ENCODE data around the gene RANGAP1.

The RANGAP1 gene, protein sequence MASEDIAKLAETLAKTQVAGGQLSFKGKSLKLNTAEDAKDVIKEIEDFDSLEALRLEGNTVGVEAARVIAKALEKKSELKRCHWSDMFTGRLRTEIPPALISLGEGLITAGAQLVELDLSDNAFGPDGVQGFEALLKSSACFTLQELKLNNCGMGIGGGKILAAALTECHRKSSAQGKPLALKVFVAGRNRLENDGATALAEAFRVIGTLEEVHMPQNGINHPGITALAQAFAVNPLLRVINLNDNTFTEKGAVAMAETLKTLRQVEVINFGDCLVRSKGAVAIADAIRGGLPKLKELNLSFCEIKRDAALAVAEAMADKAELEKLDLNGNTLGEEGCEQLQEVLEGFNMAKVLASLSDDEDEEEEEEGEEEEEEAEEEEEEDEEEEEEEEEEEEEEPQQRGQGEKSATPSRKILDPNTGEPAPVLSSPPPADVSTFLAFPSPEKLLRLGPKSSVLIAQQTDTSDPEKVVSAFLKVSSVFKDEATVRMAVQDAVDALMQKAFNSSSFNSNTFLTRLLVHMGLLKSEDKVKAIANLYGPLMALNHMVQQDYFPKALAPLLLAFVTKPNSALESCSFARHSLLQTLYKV

DNA sequence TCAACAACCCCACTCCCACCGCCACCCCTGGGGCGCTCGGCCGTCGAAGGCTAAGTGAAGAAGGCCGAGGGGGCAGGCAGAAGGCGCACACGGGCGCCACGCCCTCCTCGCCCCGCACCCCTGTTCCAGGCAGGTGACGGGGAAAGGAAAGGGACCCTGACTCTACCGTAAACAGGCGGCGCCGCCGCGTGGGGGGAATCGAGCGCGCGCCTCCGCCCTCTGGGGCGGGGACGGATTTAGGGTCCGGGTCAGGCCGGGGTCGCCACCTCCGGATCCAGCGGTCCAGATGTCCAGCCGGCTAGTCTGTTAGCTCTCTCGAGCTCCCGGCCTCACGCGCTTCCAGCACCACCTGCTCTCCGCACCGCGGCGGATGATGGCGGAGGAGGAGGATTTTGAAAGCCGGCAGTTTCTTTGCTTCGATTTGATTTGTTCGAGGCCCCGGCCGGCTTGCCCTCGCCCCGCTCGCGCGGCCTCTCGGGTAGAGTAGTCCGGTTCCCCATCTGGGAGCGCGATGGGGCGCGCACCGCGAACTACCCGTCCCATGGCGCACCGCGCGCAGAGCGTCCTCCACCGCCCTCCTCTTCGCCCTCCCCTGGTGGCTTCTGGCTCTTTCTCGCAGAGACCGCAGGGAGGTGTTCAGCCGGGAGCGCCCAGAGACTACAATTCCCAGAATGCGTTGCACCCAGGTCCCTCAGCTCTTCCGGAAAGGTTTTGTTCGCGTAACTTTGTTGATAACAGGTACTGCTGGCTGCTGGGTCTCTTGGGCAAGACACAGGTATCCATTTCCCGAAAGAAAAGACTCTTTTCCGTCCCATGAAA is at the start of gene RANGAP1:
Gene RANGAP1, minus strand, starts transcription at position 368 of the 819 bp plus-strand sequence. CDS start 5,143 bp downstream, outside the sequence.
- peak; percentile 93 for DNase-seq

DNA sequence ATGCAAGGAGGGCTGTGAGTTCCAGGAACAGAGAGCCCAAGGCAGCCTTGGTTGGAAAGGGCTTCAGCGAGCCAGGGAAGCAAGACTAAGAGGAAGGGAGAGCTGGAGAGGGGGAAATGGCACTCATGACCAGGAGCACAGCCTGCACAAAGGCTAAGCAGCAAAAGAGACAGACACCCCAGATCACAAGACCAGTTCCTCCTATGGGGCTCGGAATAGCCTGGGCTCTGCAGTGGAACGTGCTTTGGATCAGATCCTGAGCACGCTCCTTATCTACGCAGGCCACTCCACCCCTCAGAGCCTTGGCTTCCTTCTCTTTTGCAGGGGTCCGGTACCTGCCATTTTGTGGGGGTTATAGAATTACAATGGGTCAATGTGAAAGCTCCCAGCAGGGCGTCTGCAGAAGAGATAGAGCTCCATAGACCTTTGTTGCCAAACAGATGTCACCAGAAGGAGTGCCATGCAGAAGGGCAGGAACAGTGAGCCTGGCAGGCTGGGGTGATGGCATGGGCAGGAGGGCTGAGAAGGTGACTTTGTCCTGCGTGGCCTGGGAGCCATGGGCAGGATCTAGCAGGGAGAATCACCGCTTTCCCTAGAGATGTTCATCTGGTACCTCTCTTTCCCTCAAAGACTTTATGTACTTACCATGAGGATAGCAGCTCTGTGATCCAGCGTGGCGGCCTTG is 49.1 kb upstream of the RANGAP1 start:
- DNase-seq, result no peak

GRCh38 chr22:41334215-41334614 is 48.2 kb upstream of the RANGAP1 start:
- no peak for DNase-seq

DNA sequence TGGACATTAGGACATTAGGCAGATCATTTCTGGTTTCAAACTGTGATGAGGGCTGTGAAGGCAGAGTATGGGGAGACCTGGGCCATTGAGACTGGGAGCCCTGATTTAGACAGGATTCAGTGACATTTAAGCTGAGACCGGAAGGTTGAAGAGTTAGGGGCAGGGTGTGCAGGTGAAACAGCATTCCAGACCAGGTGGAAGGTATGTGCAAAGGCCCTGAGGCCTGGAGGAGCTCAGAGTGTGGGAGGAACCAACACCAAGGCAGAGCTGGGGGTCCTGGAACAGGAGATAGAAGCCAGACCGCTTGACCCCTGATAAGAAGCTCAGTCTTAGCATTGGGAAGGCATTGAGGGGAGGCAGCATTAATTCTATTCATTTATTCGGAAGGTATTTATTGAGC is 47.8 kb upstream of the RANGAP1 start:
- DNase-seq, result no peak

- no peak for DNase-seq
Observed at GRCh38 chr22:41332217-41332939, 46.4 kb upstream of the RANGAP1 start.

DNA sequence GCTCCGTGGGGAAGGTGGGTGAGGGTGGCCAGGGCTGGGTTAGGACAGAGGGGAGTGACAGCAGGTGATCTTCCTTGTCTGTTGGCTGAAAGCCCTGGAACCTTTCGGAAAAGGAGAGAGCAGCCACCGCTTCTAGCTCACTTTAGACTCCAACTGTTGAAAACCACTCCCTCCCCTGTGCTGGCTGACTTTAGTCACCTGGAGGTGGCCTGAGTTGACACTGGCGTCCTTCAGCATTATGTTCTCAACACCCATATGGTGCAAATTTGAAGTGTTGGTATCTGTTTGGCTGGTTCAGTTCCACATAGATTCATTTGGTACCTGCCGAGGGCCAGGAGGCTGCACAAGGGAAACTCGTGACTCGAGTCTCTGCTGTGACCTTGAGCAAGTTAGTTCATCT is 44.2 kb upstream of the RANGAP1 start:
- DNase-seq, result no peak

GRCh38 chr22:41327124-41327523 is 41.1 kb upstream of the RANGAP1 start:
- DNase-seq, result no peak

DNA sequence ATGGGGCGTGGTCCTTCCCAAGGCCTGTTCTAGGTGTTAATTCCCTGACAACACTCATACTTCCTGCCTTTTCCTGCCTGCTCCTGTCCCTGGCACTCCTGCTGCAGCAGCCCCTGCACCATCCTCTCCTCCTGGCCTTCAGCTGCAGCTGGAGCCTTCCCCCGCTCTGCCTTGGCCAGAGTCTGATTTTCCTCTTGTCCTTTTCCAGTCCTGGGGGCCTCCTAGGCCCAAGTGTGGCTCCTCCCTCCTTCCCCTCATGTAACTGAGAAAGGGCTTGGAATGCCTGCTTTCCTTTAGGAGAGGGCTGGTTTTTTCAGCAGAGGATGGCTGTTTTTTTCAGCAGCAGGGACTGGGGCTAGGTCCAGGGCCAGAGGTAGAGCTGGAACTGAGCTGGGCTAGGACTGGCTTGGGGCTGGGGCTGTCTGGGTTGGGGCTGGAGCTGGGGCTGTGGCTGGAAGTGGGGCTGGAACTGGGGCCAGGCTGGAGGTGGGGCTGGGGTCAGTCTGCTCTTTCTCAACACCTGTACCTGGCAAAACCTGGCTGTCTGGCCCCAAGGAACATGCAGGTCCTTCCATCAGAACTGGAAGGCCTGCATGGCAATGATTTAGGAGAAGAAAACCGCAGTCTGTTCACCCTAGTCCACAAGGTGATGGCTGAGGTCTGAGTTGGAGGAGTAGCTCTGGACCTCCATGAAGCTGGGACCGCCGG is 39.0 kb upstream of the RANGAP1 start:
- no peak for DNase-seq

DNA sequence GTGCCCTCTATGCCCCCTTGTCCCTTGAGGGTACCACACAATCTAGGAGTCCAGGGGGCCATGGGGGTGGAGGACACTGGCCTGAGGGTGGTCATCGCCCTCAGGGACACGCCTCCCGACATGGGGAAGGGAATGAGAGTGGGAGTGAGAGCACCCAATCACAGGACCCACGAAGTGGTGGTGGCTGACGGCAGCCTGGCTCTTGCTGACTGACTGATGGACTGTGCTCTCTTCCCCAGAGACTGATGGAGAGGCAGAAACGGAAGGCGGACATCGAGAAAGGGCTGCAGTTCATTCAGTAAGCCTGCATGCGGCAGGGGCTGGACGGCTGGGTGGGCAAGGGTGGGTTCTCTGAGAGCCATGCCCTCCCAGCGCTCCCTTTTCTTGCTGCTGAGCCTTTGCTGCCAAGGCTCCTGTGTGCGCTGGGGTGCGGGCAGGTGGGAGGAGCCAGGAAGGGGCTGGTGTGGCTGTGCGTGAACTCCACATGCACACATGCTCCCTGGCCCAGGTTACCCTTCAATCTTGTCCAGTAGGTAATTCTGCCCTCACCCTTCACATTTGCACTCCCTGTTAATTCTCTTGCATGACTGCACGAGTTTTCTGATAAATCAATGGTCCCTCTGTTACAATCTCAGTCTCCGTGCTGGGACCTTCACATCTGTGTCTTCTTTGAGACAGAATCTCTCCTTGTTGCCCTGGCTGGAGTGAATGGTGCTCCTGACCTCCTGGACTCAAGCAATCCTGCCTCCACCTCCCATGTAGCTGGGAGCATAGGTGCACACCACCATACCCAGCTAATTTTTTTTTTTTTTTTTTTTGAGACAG is 34.6 kb upstream of the RANGAP1 start:
- no peak for DNase-seq

DNA sequence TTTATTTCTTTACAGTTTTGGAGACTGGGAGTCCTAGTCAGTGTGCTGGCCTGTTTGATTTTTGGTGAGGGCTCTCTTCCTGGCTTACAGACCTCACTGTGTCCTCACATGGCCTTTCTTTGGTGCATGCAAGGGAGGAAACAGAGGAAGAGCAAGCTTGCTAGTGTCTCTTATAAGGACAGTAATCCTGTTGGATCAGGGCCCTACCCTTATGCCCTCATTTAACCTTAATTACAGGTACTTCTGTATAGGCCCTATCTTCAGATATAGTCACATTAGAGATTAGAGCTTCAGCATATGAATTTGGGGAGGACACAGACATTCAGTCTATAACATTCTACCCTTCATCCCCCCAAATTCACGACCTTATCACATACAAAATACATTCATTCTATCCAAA is 29.6 kb upstream of the RANGAP1 start:
- DNase-seq, result no peak

- no peak for DNase-seq
Observed at GRCh38 chr22:41314821-41315220, 28.8 kb upstream of the RANGAP1 start.

- no peak for DNase-seq
Observed at GRCh38 chr22:41311487-41311886, 25.5 kb upstream of the RANGAP1 start.

DNA sequence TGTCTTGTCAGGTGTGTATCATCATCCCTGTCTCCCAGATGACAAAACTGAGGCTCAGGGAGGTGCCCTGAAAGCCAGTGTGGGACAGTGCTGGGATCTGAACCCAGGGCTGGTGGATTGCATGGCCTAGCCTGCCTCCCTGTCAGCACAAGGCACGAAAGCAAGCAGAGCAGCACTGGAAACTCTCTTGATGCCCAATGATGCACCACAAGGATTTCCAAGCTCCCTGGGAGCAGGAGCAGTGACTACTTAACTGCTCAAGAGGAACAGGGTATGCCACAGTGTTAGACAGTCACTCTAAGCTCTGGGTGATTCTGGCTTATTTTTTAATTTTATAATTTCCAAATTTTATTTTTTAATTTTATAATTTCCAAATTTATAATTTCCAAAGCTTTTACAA is 24.3 kb upstream of the RANGAP1 start:
- no peak for DNase-seq

GRCh38 chr22:41308544-41308947 is 22.6 kb upstream of the RANGAP1 start:
- DNase-seq, result no peak

GRCh38 chr22:41308054-41308453 is 22.1 kb upstream of the RANGAP1 start:
- no peak for DNase-seq

GRCh38 chr22:41305646-41306045 is 19.7 kb upstream of the RANGAP1 start:
- DNase-seq, result no peak

DNA sequence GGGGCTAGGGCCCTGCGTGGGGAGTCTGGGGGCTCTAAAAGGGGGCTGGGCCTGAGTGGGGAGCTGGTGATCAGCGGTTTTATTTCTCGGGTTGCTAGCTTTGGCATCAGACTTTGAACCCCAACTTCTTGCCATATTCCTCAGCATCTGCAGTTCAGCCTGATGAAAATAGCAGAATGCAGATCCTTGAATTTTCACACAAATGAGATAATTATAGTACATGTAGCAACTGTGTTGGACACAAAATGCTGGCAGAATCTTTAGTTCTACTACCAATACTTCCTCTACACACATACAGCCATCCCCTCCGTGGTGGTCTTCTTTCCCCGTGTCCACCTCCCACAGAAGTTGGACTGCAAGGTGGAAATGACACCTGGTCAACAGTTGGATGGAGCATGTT is 16.8 kb upstream of the RANGAP1 start:
- no peak for DNase-seq

- no peak for DNase-seq
Observed at GRCh38 chr22:41302021-41302767, 16.2 kb upstream of the RANGAP1 start.

- DNase-seq, result peak; percentile 41
Observed at GRCh38 chr22:41301085-41302020, 15.4 kb upstream of the RANGAP1 start, which contains the start of gene ZC3H7B. ZC3H7B (plus strand) TSS chr22:41301525; CDS start chr22:41320661, 19,136 bp downstream.

All from DMS79 treated with DMSO at 0.1 percent for 48 hours (cell line).